ENCODE measurements around the gene SSUH2. TPM values are rescaled to one million over a fixed set of nuclear protein-coding genes. Genes with fewer than 3 reads are reported as not detected.

SSUH2 gene
- total RNA-seq = 0.17 TPM in 1 of 2 replicates, not detected in the other

GRCh38 chr3:8644748-8645390 is at the start of gene SSUH2:
Gene SSUH2 (minus strand): TSS chr3:8644798. CDS start chr3:8644758, 40 bp downstream.

Other genes starting within 250 kb of the SSUH2 start
- gene LMCD1, start 143.0 kb downstream of the SSUH2 start, total RNA-seq = 13.5 and 41.8 TPM in 2 replicates
- gene CAV3, start 89.0 kb upstream of the SSUH2 start, total RNA-seq = not detected in 2 replicates
- 0.15 and 1.2 TPM in 2 replicates for gene OXTR, start 124.8 kb upstream of the SSUH2 start, total RNA-seq

Data from smooth muscle cell of trachea (primary cell).